ENCODE data around the gene RERG. TPM values are rescaled to one million over a fixed set of nuclear protein-coding genes. Genes with fewer than 3 reads are reported as not detected.

Gene RERG
- polyA plus RNA-seq, 3 donors: not detected

DNA sequence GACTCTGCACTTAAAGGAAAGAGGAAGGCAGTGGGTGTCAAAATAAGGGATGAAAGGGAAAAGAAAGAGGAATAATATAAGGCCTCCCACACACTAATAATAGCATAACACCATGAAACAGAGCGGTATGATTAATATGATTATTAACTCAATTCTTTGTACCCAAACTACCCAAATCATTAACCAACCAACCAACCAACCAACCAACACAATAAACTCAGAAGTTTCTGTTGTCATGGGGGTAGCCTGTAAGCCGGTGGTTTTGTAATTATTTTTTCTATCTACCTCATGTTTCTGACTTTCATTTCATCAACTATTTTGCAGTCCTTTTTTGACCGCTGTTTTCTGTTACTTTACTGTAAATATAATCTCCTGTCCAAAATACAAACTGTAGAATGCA lies 105.8 kb downstream of the RERG start:
- Mint-ChIP-seq H3K27ac (no peak overlapping the region), H3K36me3 (no peaks in the 10 kb centered on the region), H3K4me3 (no peak overlapping the region), H3K9me3 (peaks cover 0 to 3% (median 0%) of the 10 kb centered on the region in 7 donors), H3K27me3 (ENCODE audit: low read depth in 3 of 3) (peaks cover 2% of the 10 kb centered on the region in 3 donors), H3K4me1 (no peaks in the 10 kb centered on the region)
- Histone ChIP-seq H3K9me3 (replicated peaks in 1 of 2; ENCODE audit: control insufficient read depth in 1 of 2, insufficient read depth in 1 of 2, low read length in 2 of 2) (no peaks in the 10 kb centered on the region), H3K36me3 (replicated peaks in 1 of 2; ENCODE audit: control insufficient read depth in 1 of 2, insufficient read depth in 2 of 2, low read length in 2 of 2) (no peaks in the 10 kb centered on the region), H2AFZ (ENCODE audit: insufficient read depth, low read depth, low read length, poor library complexity, severe bottlenecking) (no peak overlapping the region), H3K27me3 (ENCODE audit: control insufficient read depth in 2 of 2, insufficient read depth in 2 of 2, low read length in 2 of 2) (no peaks in the 10 kb centered on the region), H3K9ac (ENCODE audit: insufficient read depth, low read length, poor library complexity, severe bottlenecking) (no peak overlapping the region), H3K4me1 (ENCODE audit: control insufficient read depth in 1 of 2, insufficient read depth in 2 of 2, low read length in 2 of 2) (no peaks in the 10 kb centered on the region), H4K20me1 (ENCODE audit: insufficient read depth, low read length) (no peaks in the 10 kb centered on the region), H3K79me2 (ENCODE audit: insufficient read depth, low read length) (no peaks in the 10 kb centered on the region), H3K27ac (ENCODE audit: low read depth in 1 of 2, low read length in 2 of 2) (no peak overlapping the region), H3K4me2 (replicated peaks; ENCODE audit: extremely low read depth, low read length, poor library complexity, severe bottlenecking) (no peak overlapping the region), H3K4me3 (replicated peaks in 1 of 3; ENCODE audit: low read depth in 2 of 3, low read length in 3 of 3) (no peak overlapping the region)
- intact Hi-C loops (cut with micrococcal nuclease): no loop called here
- WGBS (ENCODE audit: insufficient coverage): no CpG with 5 or more reads among the region's 3 CpGs
- no peak for TF ChIP-seq CTCF (IDR thresholded peaks at IDR 0.05)
- DNase-seq: no peak

DNA sequence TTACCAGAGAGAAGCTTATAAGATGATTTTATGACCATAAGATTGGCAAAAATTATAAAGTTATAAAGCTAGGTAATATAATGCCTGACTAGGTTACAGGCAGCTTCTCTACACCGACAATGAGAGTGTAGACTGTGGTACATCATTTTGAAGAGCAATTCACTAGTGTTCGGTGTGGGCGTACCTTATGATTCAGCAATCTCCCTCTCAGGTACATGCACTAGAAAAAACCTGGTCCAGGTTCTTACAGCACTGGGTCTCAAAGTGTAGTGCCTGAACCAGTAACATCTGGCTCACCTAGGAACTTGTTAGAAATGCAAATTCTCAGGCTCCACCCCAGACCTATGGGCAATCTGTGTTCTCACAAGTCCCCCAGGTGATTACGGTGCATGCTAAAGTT lies 106.7 kb downstream of the RERG start:
- peaks cover 0 to 5% (median 0%) of the 10 kb centered on the region in 7 donors for H3K9me3 Mint-ChIP-seq
- Histone ChIP-seq H3K79me2 (ENCODE audit: insufficient read depth, low read length) (no peaks in the 10 kb centered on the region), H3K36me3 (replicated peaks in 1 of 2; ENCODE audit: control insufficient read depth in 1 of 2, insufficient read depth in 2 of 2, low read length in 2 of 2) (no peaks in the 10 kb centered on the region), H3K4me2 (replicated peaks; ENCODE audit: extremely low read depth, low read length, poor library complexity, severe bottlenecking) (no peak overlapping the region), H3K9me3 (replicated peaks in 1 of 2; ENCODE audit: control insufficient read depth in 1 of 2, insufficient read depth in 1 of 2, low read length in 2 of 2) (no peaks in the 10 kb centered on the region), H3K4me1 (ENCODE audit: control insufficient read depth in 1 of 2, insufficient read depth in 2 of 2, low read length in 2 of 2) (no peaks in the 10 kb centered on the region), H3K9ac (ENCODE audit: insufficient read depth, low read length, poor library complexity, severe bottlenecking) (no peak overlapping the region), H3K4me3 (replicated peaks in 1 of 3; ENCODE audit: low read depth in 2 of 3, low read length in 3 of 3) (no peak overlapping the region), H2AFZ (ENCODE audit: insufficient read depth, low read depth, low read length, poor library complexity, severe bottlenecking) (no peak overlapping the region), H3K27me3 (ENCODE audit: control insufficient read depth in 2 of 2, insufficient read depth in 2 of 2, low read length in 2 of 2) (no peaks in the 10 kb centered on the region), H3K27ac (ENCODE audit: low read depth in 1 of 2, low read length in 2 of 2) (no peak overlapping the region), H4K20me1 (ENCODE audit: insufficient read depth, low read length) (no peaks in the 10 kb centered on the region)
- intact Hi-C loops (cut with micrococcal nuclease): no loop called here
- no peak overlapping the region for H3K27ac Mint-ChIP-seq
- WGBS (ENCODE audit: insufficient coverage): 96% methylated on average over 4 of the region's 4 CpGs
- DNase-seq: no peak
- no peak for TF ChIP-seq CTCF (IDR thresholded peaks at IDR 0.05)
- peaks cover 2% of the 10 kb centered on the region in 3 donors for H3K27me3 Mint-ChIP-seq (ENCODE audit: low read depth in 3 of 3)
- H3K4me3 Mint-ChIP-seq: no peak overlapping the region
- no peaks in the 10 kb centered on the region for H3K4me1 Mint-ChIP-seq
- no peaks in the 10 kb centered on the region for H3K36me3 Mint-ChIP-seq

All from CD14-positive monocyte (primary cell).